22Rv1 (cell line): Measurements from ENCODE around the gene CCDC80.

Experiments
- H3K27ac ChIP-seq: fragments of 450-650 bp; 2 replicates; pipeline ENCODE4 v1.5.1; 2017
- CTCF ChIP-seq: fragments of 450-650 bp; IDR thresholded peaks from 2 replicates; pipeline ENCODE4 v1.5.1; 2017; ENCODE audit warnings: mild to moderate bottlenecking
- ZFX ChIP-seq: fragments of 450-650 bp; IDR thresholded peaks from 2 replicates; pipeline ENCODE4 v1.6.1; 2017; ENCODE audit warnings: antibody characterized with exemption, borderline replicate concordance

The CCDC80 gene

DNA sequence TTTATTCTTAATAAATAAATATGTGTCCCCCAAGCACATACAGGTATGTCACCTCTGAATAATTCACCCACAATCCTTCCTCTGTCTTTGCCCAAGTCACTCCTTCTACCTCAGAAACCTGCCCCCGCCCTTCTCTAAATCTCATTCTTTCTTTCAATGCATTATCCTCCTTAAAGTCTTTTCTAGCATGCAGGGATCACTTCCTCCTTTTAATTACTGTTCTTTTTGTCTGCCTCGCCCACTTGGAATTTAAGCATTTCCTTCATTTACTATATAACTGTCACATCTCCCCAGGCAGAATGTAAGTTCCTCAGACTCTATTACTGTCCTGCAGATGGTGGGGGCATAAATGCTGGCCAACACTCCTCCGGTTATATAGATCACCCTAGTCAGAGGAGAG lies 7.8 kb downstream of the CCDC80 start:
- H3K27ac ChIP-seq, result no peak overlapping the region
- TF ChIP-seq CTCF (no peak), ZFX (no peak)

GRCh38 chr3:112632596-112632995 lies 8.3 kb downstream of the CCDC80 start:
- TF ChIP-seq CTCF (no peak), ZFX (no peak)

GRCh38 chr3:112631257-112631656 lies 9.7 kb downstream of the CCDC80 start:
- no peak overlapping the region for H3K27ac ChIP-seq
- TF ChIP-seq ZFX (no peak), CTCF (no peak)

More at GRCh38 chr3:112632596-112632995, 8.3 kb downstream of the CCDC80 start:
- no peak overlapping the region for H3K27ac ChIP-seq

- H3K27ac ChIP-seq, result no peak overlapping the region
- TF ChIP-seq CTCF (no peak), ZFX (no peak)
These were observed 11.5 kb downstream of the CCDC80 start for GRCh38 chr3:112629425-112629824.

- no peak for TF ChIP-seq ZFX
- no peak for TF ChIP-seq CTCF
- no peak overlapping the region for H3K27ac ChIP-seq
These were observed 12.9 kb downstream of the CCDC80 start for GRCh38 chr3:112627919-112628466.

- no peak overlapping the region for H3K27ac ChIP-seq
- TF ChIP-seq CTCF, result no peak
- TF ChIP-seq ZFX, result no peak
These were observed 13.5 kb downstream of the CCDC80 start for GRCh38 chr3:112627419-112627818.

- no peak overlapping the region for H3K27ac ChIP-seq
- TF ChIP-seq ZFX (no peak), CTCF (no peak)
These were observed 17.2 kb downstream of the CCDC80 start for GRCh38 chr3:112623717-112624116.
